Testis (tissue), 2 donors: ENCODE measurements around the gene PFKL.

ENCODE experiments used
- CTCF ChIP-seq, 3 experiments: fragments of 450-650 bp in 2 of 3; fragments of 200-600 bp in 1 of 3; sonication (generic) in 1 of 3; IDR thresholded peaks; one replicate each; pipeline ENCODE4 v1.5.1; 2016 to 2019; ENCODE audit warnings: antibody characterized with exemption in 3 of 3, mild to moderate bottlenecking in 2 of 3, moderate library complexity in 1 of 3
- POLR2A ChIP-seq: fragments of 450-650 bp; IDR thresholded peaks from one replicate; pipeline ENCODE4 v1.6.1; 2017; ENCODE audit warnings: antibody characterized with exemption, mild to moderate bottlenecking, moderate library complexity

- no peak for TF ChIP-seq POLR2A
- TF ChIP-seq CTCF (IDR thresholded peaks at IDR 0.05), result no peak
These were observed 6.2 kb upstream of the PFKL start for GRCh38 chr21:44293551-44294231.
